RWPE2 (cell line): ENCODE measurements around the gene RPN1.

ENCODE experiments used
- ATAC-seq: fragments of 200-7000 bp; cut with Tn5 transposase; 3 replicates; pipeline ENCODE4 v1.9.1; 2021; ENCODE audit warnings: low read depth
- DNase-seq: peaks from one replicate; pipeline ENCODE4 v3.0.0-alpha.2; 2020; ENCODE audit warnings: low spot score
- H3K27ac ChIP-seq: fragments of 450-650 bp; 2 replicates; pipeline ENCODE4 v1.5.1; 2017; ENCODE audit warnings: mild to moderate bottlenecking; ENCODE audit not compliant: poor library complexity, severe bottlenecking
- H3K27me3 ChIP-seq: fragments of 250-450 bp; sonication (Bioruptor Pico); 2 replicates; pipeline ENCODE4 v1.5.1; 2021; ENCODE audit warnings: mild to moderate bottlenecking, moderate library complexity; ENCODE audit not compliant: insufficient read depth, poor library complexity, severe bottlenecking
- H3K36me3 ChIP-seq: fragments of 250-450 bp; sonication (Bioruptor Pico); 2 replicates; pipeline ENCODE4 v1.5.1; 2020; ENCODE audit warnings: low read depth, mild to moderate bottlenecking, moderate library complexity
- H3K4me1 ChIP-seq: fragments of 250-450 bp; sonication (Bioruptor Pico); 2 replicates; pipeline ENCODE4 v1.5.1; 2021; ENCODE audit warnings: mild to moderate bottlenecking, moderate library complexity; ENCODE audit not compliant: insufficient read depth, poor library complexity, severe bottlenecking
- H3K4me3 ChIP-seq: fragments of 250-450 bp; sonication (Bioruptor Pico); 2 replicates; pipeline ENCODE4 v1.5.1; 2021; ENCODE audit warnings: mild to moderate bottlenecking, moderate library complexity; ENCODE audit not compliant: severe bottlenecking
- H3K9me3 ChIP-seq: fragments of 250-450 bp; sonication (Bioruptor Pico); 2 replicates; pipeline ENCODE4 v1.5.1; 2021; ENCODE audit warnings: mild to moderate bottlenecking, moderate library complexity; ENCODE audit not compliant: severe bottlenecking
- TF ChIP-seq, protein P1 (sequence below): fragments of 450-650 bp; IDR thresholded peaks from one replicate; pipeline ENCODE4 v1.5.1; 2017; ENCODE audit warnings: mild to moderate bottlenecking, moderate library complexity; ENCODE audit not compliant: poor library complexity, severe bottlenecking

RPN1 gene

DNA sequence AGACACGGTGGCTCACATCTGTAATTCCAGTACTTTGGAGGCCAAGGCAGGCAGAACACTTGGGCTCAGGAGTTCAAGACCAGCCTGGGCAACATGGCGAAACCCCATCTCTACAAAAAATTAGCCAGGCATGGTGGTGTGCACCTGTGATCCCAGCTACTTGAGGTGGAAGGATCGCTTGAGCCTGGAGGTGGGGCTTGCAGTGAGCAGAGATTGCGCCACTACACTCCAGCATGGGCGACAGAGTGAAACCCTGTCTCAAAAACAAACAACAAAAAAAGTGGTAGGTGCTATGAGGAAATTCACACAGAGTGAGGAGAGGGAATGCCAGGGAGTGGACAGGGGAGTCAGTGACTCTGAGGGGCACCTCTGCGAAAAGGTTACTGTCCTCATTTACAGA is 29.4 kb downstream of the RPN1 start:
- Histone ChIP-seq H3K9me3 (no peaks in the 10 kb centered on the region), H3K27ac (no peak overlapping the region), H3K27me3 (no peaks in the 10 kb centered on the region), H3K4me1 (peaks cover 13% of the 10 kb centered on the region), H3K36me3 (peaks cover 86% of the 10 kb centered on the region), H3K4me3 (no peak overlapping the region)
- ATAC-seq (no peak), DNase-seq (no peak)
- TF ChIP-seq, protein P1, sequence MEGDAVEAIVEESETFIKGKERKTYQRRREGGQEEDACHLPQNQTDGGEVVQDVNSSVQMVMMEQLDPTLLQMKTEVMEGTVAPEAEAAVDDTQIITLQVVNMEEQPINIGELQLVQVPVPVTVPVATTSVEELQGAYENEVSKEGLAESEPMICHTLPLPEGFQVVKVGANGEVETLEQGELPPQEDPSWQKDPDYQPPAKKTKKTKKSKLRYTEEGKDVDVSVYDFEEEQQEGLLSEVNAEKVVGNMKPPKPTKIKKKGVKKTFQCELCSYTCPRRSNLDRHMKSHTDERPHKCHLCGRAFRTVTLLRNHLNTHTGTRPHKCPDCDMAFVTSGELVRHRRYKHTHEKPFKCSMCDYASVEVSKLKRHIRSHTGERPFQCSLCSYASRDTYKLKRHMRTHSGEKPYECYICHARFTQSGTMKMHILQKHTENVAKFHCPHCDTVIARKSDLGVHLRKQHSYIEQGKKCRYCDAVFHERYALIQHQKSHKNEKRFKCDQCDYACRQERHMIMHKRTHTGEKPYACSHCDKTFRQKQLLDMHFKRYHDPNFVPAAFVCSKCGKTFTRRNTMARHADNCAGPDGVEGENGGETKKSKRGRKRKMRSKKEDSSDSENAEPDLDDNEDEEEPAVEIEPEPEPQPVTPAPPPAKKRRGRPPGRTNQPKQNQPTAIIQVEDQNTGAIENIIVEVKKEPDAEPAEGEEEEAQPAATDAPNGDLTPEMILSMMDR, result no peak

DNA sequence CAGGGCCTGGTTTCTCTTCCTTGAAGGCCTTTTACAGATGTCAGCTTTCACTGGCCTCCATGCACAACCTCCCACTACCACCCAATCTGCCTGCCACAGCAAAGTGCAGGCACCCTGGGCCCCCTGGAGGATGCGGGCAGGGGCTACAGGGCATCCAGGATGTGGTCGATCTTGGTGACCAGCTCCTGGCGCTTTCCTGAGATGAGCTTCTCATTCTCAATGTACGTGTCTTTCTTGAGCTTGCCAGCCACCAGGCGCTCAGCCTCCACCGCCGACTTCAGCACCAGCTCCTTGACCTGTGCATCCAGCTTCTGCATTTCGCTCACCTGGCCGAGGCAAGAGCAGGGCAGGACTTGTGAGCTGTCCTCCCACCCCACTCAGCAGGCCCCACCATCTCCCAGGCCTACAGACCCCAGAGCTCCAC is 30.3 kb downstream of the RPN1 start:
- Histone ChIP-seq H3K27me3 (no peaks in the 10 kb centered on the region), H3K9me3 (no peaks in the 10 kb centered on the region), H3K4me3 (no peak overlapping the region), H3K27ac (peak overlapping the region; percentile 26), H3K36me3 (peaks cover 77% of the 10 kb centered on the region), H3K4me1 (peaks cover 13% of the 10 kb centered on the region)
- ATAC-seq, result no peak
- TF ChIP-seq, protein P1, result no peak
- no peak for DNase-seq

DNA sequence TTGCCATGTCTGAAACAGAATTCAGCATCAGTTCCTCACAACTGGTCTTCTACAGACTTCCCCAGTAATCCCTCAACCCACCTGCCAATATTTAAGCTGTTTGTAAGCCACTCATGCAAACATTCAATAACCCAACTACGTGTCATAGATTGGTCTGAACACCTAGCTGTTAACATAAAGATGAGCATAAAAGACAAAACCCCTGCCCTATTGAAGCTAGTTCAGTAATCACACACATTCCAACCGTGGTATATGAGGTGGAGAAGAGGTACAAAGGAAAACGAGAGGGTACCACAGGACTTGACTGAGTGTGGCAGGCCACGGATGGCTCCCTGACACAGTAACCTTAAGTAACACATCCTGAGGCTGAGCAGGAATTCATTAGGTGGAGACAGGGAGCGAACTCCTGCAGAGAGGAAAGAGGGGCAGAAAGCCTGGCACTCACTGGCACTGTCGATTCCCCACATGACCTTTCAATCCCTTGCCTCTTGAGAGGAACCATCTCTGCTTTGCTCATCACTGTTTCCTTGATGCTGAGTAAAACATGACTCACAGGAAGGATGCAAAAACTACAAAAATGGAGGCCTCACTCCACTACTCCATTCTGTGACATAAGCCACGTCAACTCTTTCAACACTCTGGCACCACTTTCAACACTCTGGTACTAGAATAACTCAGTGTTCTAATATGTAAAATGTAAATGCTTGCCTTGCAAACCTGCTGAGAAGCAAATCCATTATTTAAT is 31.3 kb downstream of the RPN1 start:
- Histone ChIP-seq H3K4me3 (no peak overlapping the region), H3K36me3 (peaks cover 71% of the 10 kb centered on the region), H3K4me1 (peaks cover 13% of the 10 kb centered on the region), H3K27ac (peak overlapping the region; percentile 26), H3K27me3 (no peaks in the 10 kb centered on the region), H3K9me3 (no peaks in the 10 kb centered on the region)
- TF ChIP-seq, protein P1, result no peak
- DNase-seq (no peak), ATAC-seq (peak; percentile 58)

DNA sequence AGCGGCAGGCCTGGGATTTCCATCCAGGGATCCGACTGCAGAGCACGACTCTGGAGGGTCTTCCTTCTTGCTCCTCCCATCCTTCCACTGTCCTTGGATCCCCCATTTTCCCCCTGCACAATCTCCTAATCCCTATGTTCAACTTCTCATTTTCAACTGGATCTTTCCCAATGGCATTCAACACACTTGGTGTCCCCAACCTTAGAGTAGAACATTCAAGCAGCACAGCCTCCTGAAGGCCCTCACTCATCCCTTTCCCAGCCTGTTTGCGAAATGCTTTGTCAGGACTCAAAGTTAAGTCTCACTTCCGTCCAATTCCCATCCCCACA is 32.3 kb downstream of the RPN1 start:
- Histone ChIP-seq H3K4me3 (peak overlapping the region; percentile 38), H3K9me3 (no peaks in the 10 kb centered on the region), H3K4me1 (peaks cover 13% of the 10 kb centered on the region), H3K27me3 (no peaks in the 10 kb centered on the region), H3K27ac (peak overlapping the region; percentile 26), H3K36me3 (peaks cover 62% of the 10 kb centered on the region)
- DNase-seq (no peak), ATAC-seq (no peak)
- TF ChIP-seq, protein P1, result no peak
